ENCODE measurements around the gene NR1H4. TPM values are rescaled to one million over a fixed set of nuclear protein-coding genes. Genes with fewer than 3 reads are reported as not detected.
A peak's percentile ranks its signal among the peaks of the same experiment; 100 is the strongest.

NR1H4 gene
- total and polyA plus RNA-seq, 2 of the 13 experiments (the other 11 are each of a cell fraction or from before 2014, with no cell fraction given), result 27.3 to 114 TPM

DNA sequence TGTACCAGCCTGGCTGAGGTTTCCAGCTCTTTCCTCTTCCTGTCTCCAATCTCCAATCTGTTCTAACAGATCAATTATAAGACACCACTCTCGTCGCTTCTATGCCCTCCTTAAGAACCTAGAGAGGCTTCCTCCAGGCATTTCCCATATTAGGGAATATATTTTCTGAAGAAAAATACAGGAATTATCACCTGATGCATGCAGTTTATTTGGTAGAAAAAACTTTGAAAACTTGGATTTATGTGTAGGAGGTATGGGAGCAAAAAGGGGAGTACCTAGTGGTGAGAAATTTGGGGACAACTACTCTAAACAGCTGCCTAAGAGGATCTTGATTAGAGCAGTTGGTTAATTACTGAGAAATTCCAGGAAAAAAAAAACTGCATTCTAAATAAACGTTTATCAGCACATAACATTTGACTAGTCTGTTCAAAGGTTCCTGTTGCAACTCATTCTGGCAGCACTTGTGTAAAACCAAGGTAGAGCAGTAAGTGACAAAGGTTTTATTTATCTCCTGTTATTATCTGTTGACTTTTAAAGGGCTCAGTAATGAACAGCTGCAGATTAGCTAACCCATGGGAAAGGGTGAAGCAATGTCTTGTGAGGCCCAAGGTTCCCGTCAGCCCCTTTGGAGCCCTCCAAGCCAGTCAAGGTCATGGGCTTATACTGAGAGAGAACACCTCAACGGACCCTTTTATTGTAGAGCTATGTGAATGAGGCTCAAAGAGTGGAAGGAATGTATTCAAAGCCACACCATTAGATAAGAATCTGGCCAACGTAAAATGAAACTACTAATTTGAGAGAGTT is 36.4 kb upstream of the NR1H4 start (continued):
- TF ChIP-seq, protein P1, sequence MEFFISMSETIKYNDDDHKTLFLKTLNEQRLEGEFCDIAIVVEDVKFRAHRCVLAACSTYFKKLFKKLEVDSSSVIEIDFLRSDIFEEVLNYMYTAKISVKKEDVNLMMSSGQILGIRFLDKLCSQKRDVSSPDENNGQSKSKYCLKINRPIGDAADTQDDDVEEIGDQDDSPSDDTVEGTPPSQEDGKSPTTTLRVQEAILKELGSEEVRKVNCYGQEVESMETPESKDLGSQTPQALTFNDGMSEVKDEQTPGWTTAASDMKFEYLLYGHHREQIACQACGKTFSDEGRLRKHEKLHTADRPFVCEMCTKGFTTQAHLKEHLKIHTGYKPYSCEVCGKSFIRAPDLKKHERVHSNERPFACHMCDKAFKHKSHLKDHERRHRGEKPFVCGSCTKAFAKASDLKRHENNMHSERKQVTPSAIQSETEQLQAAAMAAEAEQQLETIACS (CRISPR knock-in tag; IDR thresholded peaks at IDR 0.05), result no peak
- TF ChIP-seq, protein P2, sequence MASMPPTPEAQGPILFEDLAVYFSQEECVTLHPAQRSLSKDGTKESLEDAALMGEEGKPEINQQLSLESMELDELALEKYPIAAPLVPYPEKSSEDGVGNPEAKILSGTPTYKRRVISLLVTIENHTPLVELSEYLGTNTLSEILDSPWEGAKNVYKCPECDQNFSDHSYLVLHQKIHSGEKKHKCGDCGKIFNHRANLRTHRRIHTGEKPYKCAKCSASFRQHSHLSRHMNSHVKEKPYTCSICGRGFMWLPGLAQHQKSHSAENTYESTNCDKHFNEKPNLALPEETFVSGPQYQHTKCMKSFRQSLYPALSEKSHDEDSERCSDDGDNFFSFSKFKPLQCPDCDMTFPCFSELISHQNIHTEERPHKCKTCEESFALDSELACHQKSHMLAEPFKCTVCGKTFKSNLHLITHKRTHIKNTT (CRISPR knock-in tag; IDR thresholded peaks at IDR 0.05), result no peak
- TF ChIP-seq PTBP1 (IDR thresholded peaks at IDR 0.05; ENCODE audit: low read depth, low read length, poor library complexity, severe bottlenecking) (no peak), ZSCAN21 (CRISPR knock-in tag; IDR thresholded peaks at IDR 0.05; ENCODE audit: borderline replicate concordance) (no peak), IKZF1 (IDR thresholded peaks at IDR 0.05) (no peak), AKAP8 (CRISPR knock-in tag; IDR thresholded peaks at IDR 0.05) (no peak), SRF (IDR thresholded peaks at IDR 0.05; ENCODE audit: low read depth, low read length) (peak; percentile 8; the same call in 1 of the 2 replicates), MAFG (CRISPR knock-in tag; IDR thresholded peaks at IDR 0.05) (no peak), ZNF839 (CRISPR knock-in tag; IDR thresholded peaks at IDR 0.05; ENCODE audit: borderline replicate concordance) (no peak), NFE2 (CRISPR knock-in tag; IDR thresholded peaks at IDR 0.05) (no peak), SMAD9 (CRISPR knock-in tag; IDR thresholded peaks at IDR 0.05) (no peak), REXO4 (CRISPR knock-in tag; IDR thresholded peaks at IDR 0.05; ENCODE audit: borderline replicate concordance) (no peak), HNF4A (CRISPR knock-in tag; IDR thresholded peaks at IDR 0.05) (peak; percentile 97), RAD51 (IDR thresholded peaks at IDR 0.05; ENCODE audit: borderline replicate concordance) (no peak; the same call in 1 of the 2 replicates), CC2D1A (CRISPR knock-in tag; IDR thresholded peaks at IDR 0.05) (no peak), ZFYVE20 (CRISPR knock-in tag; IDR thresholded peaks at IDR 0.05; ENCODE audit: borderline replicate concordance, low read depth) (no peak), U2AF1 (optimal IDR thresholded peaks at IDR 0.05; ENCODE audit: low read depth, low read length) (no peak), ZNF337 (CRISPR knock-in tag; IDR thresholded peaks at IDR 0.05; ENCODE audit: borderline replicate concordance, low read depth) (no peak), ZNF446 (CRISPR knock-in tag; IDR thresholded peaks at IDR 0.05) (no peak), HOXA7 (CRISPR knock-in tag; IDR thresholded peaks at IDR 0.05) (no peak)
- TF ChIP-seq, protein P3, sequence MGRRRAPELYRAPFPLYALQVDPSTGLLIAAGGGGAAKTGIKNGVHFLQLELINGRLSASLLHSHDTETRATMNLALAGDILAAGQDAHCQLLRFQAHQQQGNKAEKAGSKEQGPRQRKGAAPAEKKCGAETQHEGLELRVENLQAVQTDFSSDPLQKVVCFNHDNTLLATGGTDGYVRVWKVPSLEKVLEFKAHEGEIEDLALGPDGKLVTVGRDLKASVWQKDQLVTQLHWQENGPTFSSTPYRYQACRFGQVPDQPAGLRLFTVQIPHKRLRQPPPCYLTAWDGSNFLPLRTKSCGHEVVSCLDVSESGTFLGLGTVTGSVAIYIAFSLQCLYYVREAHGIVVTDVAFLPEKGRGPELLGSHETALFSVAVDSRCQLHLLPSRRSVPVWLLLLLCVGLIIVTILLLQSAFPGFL (CRISPR knock-in tag; IDR thresholded peaks at IDR 0.05), result no peak
- TF ChIP-seq, protein P4, sequence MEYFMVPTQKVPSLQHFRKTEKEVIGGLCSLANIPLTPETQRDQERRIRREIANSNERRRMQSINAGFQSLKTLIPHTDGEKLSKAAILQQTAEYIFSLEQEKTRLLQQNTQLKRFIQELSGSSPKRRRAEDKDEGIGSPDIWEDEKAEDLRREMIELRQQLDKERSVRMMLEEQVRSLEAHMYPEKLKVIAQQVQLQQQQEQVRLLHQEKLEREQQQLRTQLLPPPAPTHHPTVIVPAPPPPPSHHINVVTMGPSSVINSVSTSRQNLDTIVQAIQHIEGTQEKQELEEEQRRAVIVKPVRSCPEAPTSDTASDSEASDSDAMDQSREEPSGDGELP (IDR thresholded peaks at IDR 0.05; ENCODE audit: borderline replicate concordance, low read depth), result peak; percentile 97
- TF ChIP-seq, protein P5, sequence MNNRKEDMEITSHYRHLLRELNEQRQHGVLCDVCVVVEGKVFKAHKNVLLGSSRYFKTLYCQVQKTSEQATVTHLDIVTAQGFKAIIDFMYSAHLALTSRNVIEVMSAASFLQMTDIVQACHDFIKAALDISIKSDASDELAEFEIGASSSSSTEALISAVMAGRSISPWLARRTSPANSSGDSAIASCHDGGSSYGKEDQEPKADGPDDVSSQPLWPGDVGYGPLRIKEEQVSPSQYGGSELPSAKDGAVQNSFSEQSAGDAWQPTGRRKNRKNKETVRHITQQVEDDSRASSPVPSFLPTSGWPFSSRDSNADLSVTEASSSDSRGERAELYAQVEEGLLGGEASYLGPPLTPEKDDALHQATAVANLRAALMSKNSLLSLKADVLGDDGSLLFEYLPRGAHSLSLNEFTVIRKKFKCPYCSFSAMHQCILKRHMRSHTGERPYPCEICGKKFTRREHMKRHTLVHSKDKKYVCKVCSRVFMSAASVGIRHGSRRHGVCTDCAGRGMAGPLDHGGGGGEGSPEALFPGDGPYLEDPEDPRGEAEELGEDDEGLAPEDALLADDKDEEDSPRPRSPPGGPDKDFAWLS (CRISPR knock-in tag; IDR thresholded peaks at IDR 0.05; ENCODE audit: borderline replicate concordance), result no peak
